ENCODE results near the gene STAT6.
A peak's percentile ranks its signal among the peaks of the same experiment; 100 is the strongest.
"Not testable (repeated sequence)": the region's sequence is repeated elsewhere in the genome, so short reads cannot be mapped to it uniquely, and the experiment has no call there.

The STAT6 gene

DNA sequence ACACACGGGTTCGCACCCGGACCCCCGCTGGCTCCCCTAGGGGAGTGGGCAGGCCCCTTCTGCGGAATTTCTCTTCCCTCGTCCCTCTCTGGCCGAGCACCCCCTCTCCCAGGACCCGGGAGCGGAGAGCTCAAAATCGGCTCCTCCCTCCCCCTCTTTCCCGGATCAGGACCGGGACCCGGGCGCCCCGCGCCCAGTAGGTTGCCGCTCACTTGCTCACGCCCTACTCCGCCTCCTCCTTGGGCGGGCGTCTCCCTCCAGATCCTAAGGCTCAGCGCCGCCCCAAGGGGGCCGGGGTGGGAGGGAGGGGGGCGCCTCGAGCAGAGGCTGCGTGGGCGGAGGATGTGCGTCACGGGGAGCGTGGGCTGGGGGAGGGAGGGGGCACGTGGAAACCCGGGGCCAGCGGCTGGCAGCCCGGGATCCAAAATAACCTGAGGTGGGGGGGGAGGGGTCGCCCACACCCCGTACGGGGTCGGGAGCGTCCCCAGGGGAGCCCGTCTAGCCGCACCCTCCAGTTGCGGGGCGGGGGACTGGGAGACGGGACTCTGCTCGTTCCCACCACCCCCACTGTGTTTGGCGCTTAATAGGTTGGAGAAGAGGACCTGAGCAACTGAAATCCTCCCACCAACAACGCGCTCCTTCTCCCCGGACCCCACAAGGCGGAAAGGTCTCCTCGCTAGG lies 24.0 kb downstream of the STAT6 start:
- peak; percentile 73 for DNase-seq (ENCODE audit: low read depth)

DNA sequence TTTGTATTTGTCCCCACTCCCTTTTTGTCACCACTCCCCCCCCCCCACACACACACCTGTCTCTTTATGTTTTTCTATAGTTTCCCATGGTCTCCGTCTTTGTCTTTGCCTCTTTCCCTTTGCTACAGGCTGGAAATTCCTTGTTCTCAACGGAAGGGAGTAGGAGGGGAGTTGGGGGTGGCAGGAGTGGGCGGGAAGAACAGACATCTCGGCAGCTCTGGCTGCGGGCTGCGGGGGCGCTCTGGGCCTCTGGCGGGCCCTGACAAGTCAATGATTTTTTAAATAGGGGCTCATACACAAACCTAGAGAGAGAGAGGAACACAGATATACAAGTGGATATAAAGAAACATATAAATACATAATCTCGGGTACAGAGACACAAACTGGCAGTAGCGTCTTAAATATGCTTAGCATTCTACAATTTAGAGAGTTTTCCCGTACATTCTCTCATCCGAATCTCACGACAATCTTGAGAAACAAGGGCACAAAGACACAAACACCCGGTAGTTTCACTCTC lies 24.6 kb downstream of the STAT6 start:
- no peak for DNase-seq (ENCODE audit: low read depth)

GRCh38 chr12:57085999-57086492 lies 25.1 kb downstream of the STAT6 start:
- DNase-seq (ENCODE audit: low read depth), result no peak

DNA sequence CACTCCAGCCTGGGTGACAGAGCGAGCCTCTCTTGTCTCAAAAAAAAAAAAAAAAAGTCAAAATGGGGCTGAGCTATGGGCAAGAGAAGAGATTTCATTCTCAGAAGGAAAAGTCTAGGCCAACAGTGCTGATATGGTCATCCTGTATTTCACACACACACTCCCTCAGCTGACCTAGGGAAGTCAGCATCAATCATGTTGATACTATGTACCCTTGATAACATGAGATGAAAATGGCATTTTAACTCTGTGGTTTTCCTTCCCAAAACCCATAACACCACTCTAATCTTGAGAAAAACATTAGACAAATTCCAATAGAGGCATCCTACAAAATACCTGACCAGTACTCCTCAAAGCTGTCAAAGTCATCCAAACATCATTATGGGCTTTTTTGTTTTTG lies 30.3 kb downstream of the STAT6 start:
- DNase-seq (ENCODE audit: low read depth), result no peak

GRCh38 chr12:57079821-57080220 lies 31.3 kb downstream of the STAT6 start:
- no peak for DNase-seq (ENCODE audit: low read depth)

DNA sequence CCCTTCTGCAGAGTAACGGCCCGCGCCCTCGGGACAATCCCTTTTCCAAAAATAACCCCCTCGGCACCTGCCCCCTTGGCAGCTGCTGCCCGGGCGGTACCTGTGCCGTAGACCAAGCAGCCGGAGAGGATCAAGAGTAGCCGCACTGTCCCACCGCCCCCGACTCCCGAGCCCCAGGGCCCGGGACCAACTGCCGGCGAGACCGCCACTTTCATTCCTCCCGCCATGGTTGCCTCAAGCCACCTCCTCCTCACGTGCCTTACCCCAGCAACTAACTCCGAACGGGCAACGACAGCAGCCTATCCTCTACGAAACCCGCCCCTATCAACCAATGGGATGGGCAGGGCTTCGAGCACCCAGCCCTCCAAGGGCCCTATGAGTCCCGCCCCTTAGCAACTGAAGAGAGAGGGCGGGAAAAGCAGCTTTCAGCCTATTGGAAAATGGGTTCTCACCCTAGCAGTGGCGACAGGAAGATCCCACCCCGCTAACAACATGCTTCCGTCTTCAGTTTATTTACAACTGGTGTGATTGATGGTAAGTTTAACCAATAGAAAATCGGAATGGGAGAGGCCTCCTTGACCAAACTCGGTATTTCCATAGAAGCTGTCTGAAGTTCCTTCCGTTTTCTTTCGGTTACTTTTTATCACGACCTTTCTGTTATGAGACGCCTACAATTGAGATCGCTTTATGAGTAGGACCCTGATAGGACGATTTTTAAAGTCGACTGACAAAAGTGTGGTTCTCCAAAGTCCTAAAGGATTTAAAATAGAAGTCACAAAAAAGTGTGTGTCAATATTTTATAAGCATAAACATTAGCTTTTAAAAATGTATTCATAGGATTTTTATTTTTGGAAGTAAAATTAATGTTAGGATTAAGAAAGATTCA lies 32.4 kb downstream of the STAT6 start, which contains the start of gene NEMP1:
NEMP1 (minus strand) TSS at position 273 of the 886 bp plus-strand sequence; CDS start at position 227, 46 bp downstream.
- peak; percentile 100 for DNase-seq (ENCODE audit: low read depth)

DNA sequence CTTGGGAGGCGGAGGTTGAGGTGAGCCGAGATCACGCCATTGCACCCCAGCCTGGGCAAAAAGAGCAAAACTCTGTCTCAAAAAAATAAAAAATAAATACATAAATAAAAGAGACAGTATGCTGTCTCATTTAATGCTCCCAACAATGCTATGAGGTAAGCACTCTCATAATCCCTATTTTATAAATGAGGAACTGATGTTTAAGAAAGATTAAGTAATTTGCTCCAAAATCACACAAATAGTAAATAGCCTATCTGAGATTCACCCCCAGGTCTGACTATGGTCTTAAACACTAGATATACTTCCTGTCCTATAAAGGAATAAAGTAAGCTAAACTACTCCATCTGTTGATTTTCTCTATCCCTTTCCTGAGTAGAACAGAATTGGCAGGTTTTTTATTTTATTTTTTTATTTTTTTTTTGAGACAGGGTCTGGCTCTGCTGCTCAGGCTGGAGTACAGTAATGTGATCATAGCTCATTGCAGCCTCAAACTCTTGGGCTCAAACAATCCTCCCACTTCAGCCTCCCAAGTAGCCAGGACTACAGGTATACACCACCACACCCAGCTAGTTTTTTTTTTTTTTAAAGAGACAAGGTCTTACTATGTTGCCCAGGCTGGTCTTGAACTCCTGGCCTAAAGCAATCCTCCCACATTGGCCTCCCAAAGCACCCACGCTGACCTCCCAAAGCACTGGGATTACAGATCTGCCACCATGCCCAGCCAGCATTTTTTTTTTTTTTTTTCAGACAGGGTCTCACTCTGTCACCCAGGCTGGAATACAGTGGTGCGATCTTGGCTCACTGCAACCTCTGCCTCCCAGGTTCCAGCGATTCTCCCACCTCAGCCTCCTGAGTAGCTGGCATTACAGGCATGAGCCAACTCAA lies 37.4 kb downstream of the STAT6 start:
- DNase-seq (ENCODE audit: low read depth), result not testable (repeated sequence)

- no peak for DNase-seq (ENCODE audit: low read depth)
Measured at GRCh38 chr12:57072661-57073060, 38.5 kb downstream of the STAT6 start.

DNA sequence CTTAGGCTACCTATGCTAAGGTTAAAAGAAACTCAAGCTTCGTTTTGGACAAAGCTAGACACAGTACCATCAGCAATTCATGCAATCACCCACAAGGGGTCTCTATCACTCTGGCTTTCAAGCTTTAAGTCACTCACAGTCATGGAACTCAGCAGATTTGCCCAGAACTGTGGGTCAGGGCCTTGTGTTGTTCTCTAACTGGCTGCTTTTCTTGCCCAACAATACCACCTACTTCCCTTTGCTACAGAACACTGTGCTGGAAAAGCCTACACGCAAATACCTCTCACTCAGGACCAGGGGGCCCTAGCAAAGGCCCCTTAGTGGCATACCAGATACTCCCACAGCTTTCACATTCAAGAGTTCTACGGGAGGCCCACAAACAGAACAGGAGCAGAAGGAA lies 41.6 kb downstream of the STAT6 start:
- peak; percentile 69 for DNase-seq (ENCODE audit: low read depth)

DNA sequence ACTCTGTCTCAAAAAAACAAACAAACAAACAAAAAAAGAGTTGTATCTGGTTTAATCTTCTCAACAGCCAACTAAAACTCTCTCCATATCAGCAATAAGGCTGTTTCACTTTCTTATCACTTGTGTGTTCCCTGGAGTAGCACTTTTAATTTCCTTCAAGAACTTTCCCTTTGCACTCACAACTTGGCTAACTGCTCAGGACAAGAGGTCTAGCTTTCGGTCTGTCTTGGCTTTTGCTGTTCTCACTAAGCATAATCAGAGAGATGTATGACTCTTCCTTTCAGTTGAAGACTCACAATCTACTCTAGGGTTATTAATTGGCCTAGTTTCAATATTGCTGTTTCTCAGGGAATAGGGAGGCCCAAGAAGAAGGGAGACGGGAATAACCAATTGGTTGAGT lies 44.9 kb downstream of the STAT6 start:
- DNase-seq (ENCODE audit: low read depth), result no peak

- DNase-seq (ENCODE audit: low read depth), result no peak
Measured at GRCh38 chr12:57063991-57064685, 47.0 kb downstream of the STAT6 start.

- no peak for DNase-seq (ENCODE audit: low read depth)
Measured at GRCh38 chr12:57058454-57058853, 52.7 kb downstream of the STAT6 start.

DNA sequence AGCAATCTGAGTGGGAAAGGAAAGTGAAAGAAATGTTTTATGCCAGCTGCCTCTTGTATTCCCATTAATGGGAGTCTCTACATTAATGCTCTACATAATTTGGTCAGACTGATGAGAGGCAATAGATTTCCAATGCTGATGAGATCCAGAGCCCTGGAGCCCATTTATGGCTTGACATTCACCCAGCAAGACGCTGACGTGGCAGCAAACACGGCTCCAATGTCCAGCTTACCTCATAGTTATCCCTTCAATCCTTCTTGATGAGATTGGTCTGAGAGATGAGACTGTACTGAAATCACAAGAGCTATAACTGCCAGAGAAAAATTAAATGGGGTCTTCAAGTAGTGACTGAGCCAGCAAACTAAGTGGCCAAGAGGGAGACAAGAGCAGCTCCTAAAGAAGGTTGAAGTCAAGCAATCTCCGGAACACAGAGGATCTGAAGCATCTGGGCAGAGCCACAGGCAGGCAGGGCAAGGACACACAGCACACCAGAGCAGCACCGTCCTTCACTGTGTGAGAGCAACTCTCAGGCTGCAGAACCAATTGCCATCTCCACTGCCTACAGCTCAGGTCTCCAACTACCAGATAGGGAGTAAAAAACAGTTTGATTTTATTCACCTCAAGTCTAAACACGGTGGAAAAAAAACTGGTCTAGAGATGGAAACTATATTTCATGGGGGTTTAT lies 54.0 kb downstream of the STAT6 start:
- DNase-seq (ENCODE audit: low read depth), result no peak

DNA sequence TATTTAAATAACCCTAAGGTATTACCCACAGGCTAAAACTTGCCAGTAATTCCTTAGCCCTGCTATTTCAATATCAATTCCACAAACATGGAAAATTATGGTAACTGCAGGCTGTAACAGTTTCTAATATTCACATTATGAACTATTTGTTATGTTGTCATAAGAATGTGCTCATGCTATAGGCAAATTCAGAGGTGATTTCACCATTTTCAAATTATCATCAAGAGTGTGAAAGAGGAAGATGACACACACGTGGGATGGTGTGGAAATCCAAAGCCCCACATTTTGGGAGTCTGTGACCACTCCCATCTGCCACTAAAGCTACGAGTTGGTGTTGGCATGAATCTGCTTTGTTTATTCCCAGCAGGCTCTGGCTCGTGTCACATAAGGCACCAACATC lies 55.3 kb downstream of the STAT6 start:
- DNase-seq (ENCODE audit: low read depth), result no peak

DNA sequence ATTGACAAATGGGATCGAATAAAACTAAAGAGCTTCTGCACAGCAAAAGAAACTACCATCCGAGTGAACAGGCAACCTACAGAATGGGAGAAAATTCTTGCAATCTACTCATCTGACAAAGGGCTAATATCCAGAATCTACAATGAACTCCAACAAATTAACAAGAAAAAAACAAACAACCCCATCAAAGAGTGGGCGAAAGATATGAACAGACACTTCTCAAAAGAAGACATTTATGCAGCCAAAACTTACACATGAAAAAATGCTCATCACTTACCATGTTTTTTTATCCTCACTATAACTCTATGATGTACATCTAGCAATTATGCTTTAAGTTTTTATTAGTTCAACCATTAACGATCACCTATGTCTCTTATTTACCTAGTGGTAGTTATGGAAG lies 57.3 kb downstream of the STAT6 start:
- not testable (repeated sequence) for DNase-seq (ENCODE audit: low read depth)

GRCh38 chr12:57053146-57053545 lies 58.0 kb downstream of the STAT6 start:
- DNase-seq (ENCODE audit: low read depth), result not testable (repeated sequence)

DNA sequence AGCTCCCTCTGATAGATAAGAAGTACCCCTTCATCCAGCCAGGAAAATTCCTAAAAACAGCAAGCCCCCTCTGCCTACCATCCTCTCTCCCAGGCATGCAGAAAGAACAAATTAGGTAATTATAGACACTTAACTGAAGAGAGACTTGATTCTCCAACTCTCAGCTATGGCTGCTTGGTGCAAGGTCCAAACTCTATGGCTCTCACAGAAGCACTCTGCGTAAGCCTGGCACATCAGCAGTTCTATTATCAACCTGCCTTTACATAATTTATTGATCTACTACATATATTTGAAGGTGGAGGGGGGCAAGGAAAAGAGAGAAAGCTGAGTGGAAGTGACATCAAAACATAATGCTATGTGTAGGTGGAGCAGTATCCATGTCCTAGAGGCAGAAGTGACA lies 60.2 kb downstream of the STAT6 start:
- DNase-seq (ENCODE audit: low read depth), result no peak

GRCh38 chr12:57049890-57050289 lies 61.3 kb downstream of the STAT6 start, which contains the start of gene MYO1A:
MYO1A (minus strand) TSS chr12:57050129; CDS start chr12:57048323, 1,806 bp downstream.
- no peak for DNase-seq (ENCODE audit: low read depth)

- DNase-seq (ENCODE audit: low read depth), result no peak
Measured at GRCh38 chr12:57049119-57049446, 62.1 kb downstream of the STAT6 start.

- DNase-seq (ENCODE audit: low read depth), result no peak
Measured at GRCh38 chr12:57048423-57049118, 62.6 kb downstream of the STAT6 start.
